Measurements from ENCODE around the gene MRPS7.
"Not testable (repeated sequence)": the region's sequence is repeated elsewhere in the genome, so short reads cannot be mapped to it uniquely, and the experiment has no call there.

The MRPS7 gene

GRCh38 chr17:75241996-75242460, 19.7 kb upstream of the MRPS7 start:
- intact Hi-C loops (cut with DNase I): no loop called here
- DNase-seq: no peak

GRCh38 chr17:75242461-75243042, 19.1 kb upstream of the MRPS7 start:
- intact Hi-C loops (cut with DNase I): no loop called here
- peak in 3 of 42 donors; percentile 11 to 44 (median 11) for DNase-seq

GRCh38 chr17:75244133-75244866, 17.4 kb upstream of the MRPS7 start:
- DNase-seq: peak in 34 of 42 donors; percentile 25 to 81 (median 62)
- intact Hi-C loops (cut with DNase I): no loop called here

GRCh38 chr17:75245011-75245410, 16.7 kb upstream of the MRPS7 start:
- intact Hi-C loops (cut with DNase I): no loop called here
- no peak for DNase-seq

GRCh38 chr17:75246404-75246803, 15.3 kb upstream of the MRPS7 start:
- intact Hi-C loops (cut with DNase I): no loop called here
- DNase-seq: no peak

- intact Hi-C loops (cut with DNase I): no loop called here
Observed at GRCh38 chr17:75249564-75249963, 12.1 kb upstream of the MRPS7 start.

GRCh38 chr17:75250009-75250471, 11.6 kb upstream of the MRPS7 start:
- DNase-seq: peak in 41 of 42 donors; percentile 38 to 92 (median 72)
- intact Hi-C loops (cut with DNase I): no loop called here

More at GRCh38 chr17:75249564-75249963, 12.1 kb upstream of the MRPS7 start:
- no peak for DNase-seq

- peak in 1 of 42 donors; percentile 13 for DNase-seq
- intact Hi-C loops (cut with DNase I): no loop called here
Observed at GRCh38 chr17:75252039-75252816, 9.5 kb upstream of the MRPS7 start.

- DNase-seq; intact Hi-C loops (cut with DNase I): not testable (repeated sequence)
Observed at GRCh38 chr17:75255954-75256698, 5.6 kb upstream of the MRPS7 start.

GRCh38 chr17:75257228-75257627, 4.5 kb upstream of the MRPS7 start:
- DNase-seq; intact Hi-C loops (cut with DNase I): not testable (repeated sequence)

- intact Hi-C loops (cut with DNase I): no loop called here
- DNase-seq: peak in 3 of 42 donors; percentile 24 to 32 (median 30)
Observed at GRCh38 chr17:75260641-75261335, 891 bp upstream of the MRPS7 start.

- DNase-seq: peak in 19 of 42 donors; percentile 21 to 71 (median 50)
- intact Hi-C loops (cut with DNase I): no loop called here
Observed at GRCh38 chr17:75262112-75262606, 480 bp downstream of the MRPS7 start.

GRCh38 chr17:75263055-75263454, 1.4 kb downstream of the MRPS7 start:
- intact Hi-C loops (cut with DNase I): no loop called here
- no peak for DNase-seq

GRCh38 chr17:75265614-75266315, 4.1 kb downstream of the MRPS7 start:
- DNase-seq: no peak
- intact Hi-C loops (cut with DNase I): no loop called here

GRCh38 chr17:75266316-75267152, 4.9 kb downstream of the MRPS7 start:
- DNase-seq: peak in 31 of 42 donors; percentile 10 to 72 (median 45)
- intact Hi-C loops (cut with DNase I): no loop called here

- peak in 11 of 42 donors; percentile 21 to 61 (median 37) for DNase-seq
- intact Hi-C loops (cut with DNase I): no loop called here
Observed at GRCh38 chr17:75267153-75267410, 5.4 kb downstream of the MRPS7 start.
